HEK293 (cell line): Measurements from ENCODE around the gene AFG1L.

Experiments
- CTCF ChIA-PET: fragments of 350-600 bp; formaldehyde crosslinking; extraction: SDS; loops from one replicate; lab custom pipeline; 2021; ENCODE audit warnings: antibody characterized with exemption; lab: Yijun Ruan, JAX
- POLR2A ChIA-PET: fragments of 300-600 bp; formaldehyde crosslinking; extraction: SDS; loops from one replicate; lab custom pipeline; 2020; ENCODE audit warnings: antibody characterized with exemption, inconsistent platforms; lab: Yijun Ruan, JAX
- H3K27ac ChIP-seq: fragments of 200-500 bp; sonication (Bioruptor generic); 2 replicates; pipeline ENCODE4 v1.5.1; 2014; ENCODE audit warnings: low read depth, low read length, control low read depth, inconsistent platforms; ENCODE audit errors: extremely low read depth
- H3K36me3 ChIP-seq, 2 experiments: fragments of 200-500 bp in 1 of 2; sonication (Bioruptor generic) in 1 of 2; 1 replicate in 1 of 2; 2 replicates in 1 of 2; pipeline ENCODE4 v1.5.1; 2014 to 2017; ENCODE audit warnings: inconsistent platforms in 2 of 2, low read length in 2 of 2; ENCODE audit not compliant: control insufficient read depth in 2 of 2, insufficient read depth in 1 of 2
- H3K4me1 ChIP-seq: fragments of 200-500 bp; sonication (Bioruptor generic); 2 replicates; pipeline ENCODE4 v1.5.1; 2014; ENCODE audit warnings: mild to moderate bottlenecking, low read length, inconsistent platforms; ENCODE audit not compliant: control insufficient read depth, insufficient read depth
- H3K4me3 ChIP-seq: 2 replicates; pipeline ENCODE4 v1.5.1; 2011; ENCODE audit warnings: low read depth, mild to moderate bottlenecking, control low read depth, low read length, moderate library complexity
- H3K9me3 ChIP-seq: fragments of 200-500 bp; sonication (Bioruptor generic); 2 replicates; pipeline ENCODE4 v1.5.1; 2014; ENCODE audit warnings: low read depth, low read length, inconsistent platforms; ENCODE audit not compliant: control insufficient read depth, insufficient read depth
- HOXA7 ChIP-seq: sonication (generic); formaldehyde crosslinking; IDR thresholded peaks from 2 replicates; pipeline ENCODE4 v1.8.1; 2022; ENCODE audit warnings: missing genetic modification reagents, borderline replicate concordance
- PBX3 ChIP-seq: sonication (generic); formaldehyde crosslinking; IDR thresholded peaks from 2 replicates; pipeline ENCODE4 v1.8.1; 2022; ENCODE audit warnings: mild to moderate bottlenecking, moderate library complexity, missing genetic modification reagents
- SCRT1 ChIP-seq: fragments of 450-650 bp; formaldehyde crosslinking; IDR thresholded peaks from 2 replicates; pipeline ENCODE4 v1.5.1; 2016; ENCODE audit warnings: missing biosample characterization, missing genetic modification characterization, borderline replicate concordance
- TCF7L2 ChIP-seq: IDR thresholded peaks from 2 replicates; pipeline ENCODE4 v1.6.1; 2011; ENCODE audit warnings: low read depth, mild to moderate bottlenecking, inconsistent platforms, low read length, moderate library complexity, borderline replicate concordance
- YY1 ChIP-seq: fragments of 450-650 bp; formaldehyde crosslinking; IDR thresholded peaks from 2 replicates; pipeline ENCODE4 v1.5.1; 2018; ENCODE audit warnings: missing biosample characterization, missing genetic modification characterization
- ZBTB10 ChIP-seq: fragments of 450-650 bp; formaldehyde crosslinking; IDR thresholded peaks from 2 replicates; pipeline ENCODE4 v1.5.1; 2016; ENCODE audit warnings: missing biosample characterization, missing genetic modification characterization
- ZBTB11 ChIP-seq: fragments of 450-650 bp; formaldehyde crosslinking; conservative IDR thresholded peaks from 2 replicates; pipeline ENCODE4 v1.5.1; 2016; ENCODE audit warnings: low read depth, missing biosample characterization, missing genetic modification characterization
- ZBTB49 ChIP-seq: fragments of 450-650 bp; formaldehyde crosslinking; IDR thresholded peaks from 2 replicates; pipeline ENCODE4 v1.5.1; 2016; ENCODE audit warnings: missing biosample characterization, missing genetic modification characterization, low read depth
- ZFP41 ChIP-seq: fragments of 450-650 bp; formaldehyde crosslinking; IDR thresholded peaks from 2 replicates; pipeline ENCODE4 v1.5.1; 2016; ENCODE audit warnings: missing biosample characterization, missing genetic modification characterization, borderline replicate concordance
- ZNF23 ChIP-seq: fragments of 450-650 bp; formaldehyde crosslinking; IDR thresholded peaks from 2 replicates; pipeline ENCODE4 v1.5.1; 2016; ENCODE audit warnings: missing biosample characterization, missing genetic modification characterization, borderline replicate concordance
- ZNF280D ChIP-seq: fragments of 450-650 bp; formaldehyde crosslinking; IDR thresholded peaks from 2 replicates; pipeline ENCODE4 v1.5.1; 2016; ENCODE audit warnings: missing biosample characterization, missing genetic modification characterization
- ZNF335 ChIP-seq: fragments of 450-650 bp; formaldehyde crosslinking; conservative IDR thresholded peaks from 2 replicates; pipeline ENCODE4 v1.5.1; 2016; ENCODE audit warnings: missing biosample characterization, missing genetic modification characterization
- ZNF473 ChIP-seq: fragments of 450-650 bp; formaldehyde crosslinking; IDR thresholded peaks from 2 replicates; pipeline ENCODE4 v1.5.1; 2017; ENCODE audit warnings: missing biosample characterization, missing genetic modification characterization
- ZNF488 ChIP-seq: fragments of 450-650 bp; formaldehyde crosslinking; IDR thresholded peaks from 2 replicates; pipeline ENCODE4 v1.5.1; 2016; ENCODE audit warnings: missing biosample characterization, missing genetic modification characterization
- ZNF560 ChIP-seq: fragments of 450-650 bp; formaldehyde crosslinking; IDR thresholded peaks from 2 replicates; pipeline ENCODE4 v1.5.1; 2017; ENCODE audit warnings: missing biosample characterization, missing genetic modification characterization, borderline replicate concordance
- ZNF670 ChIP-seq: fragments of 450-650 bp; formaldehyde crosslinking; IDR thresholded peaks from 2 replicates; pipeline ENCODE4 v1.5.1; 2016; ENCODE audit warnings: missing biosample characterization, missing genetic modification characterization, low read depth

The AFG1L gene

GRCh38 chr6:108550256-108550655 is 255.4 kb downstream of the AFG1L start:
- H3K9me3 ChIP-seq = no peaks in the 10 kb centered on the region
- H3K4me1 ChIP-seq = no peaks in the 10 kb centered on the region
- POLR2A ChIA-PET = interaction anchor here (1.7 kb wide), 1 partner anchor 10 kb away, joined by 5 read pairs; the partner anchor contains the start of gene FOXO3
- CTCF ChIA-PET = interaction anchor here (1.0 to 7.3 kb wide), 6 partner anchors 8 to 522 kb away, joined by 3 to 73 read pairs (median 6); no protein-coding TSS in a partner anchor
- TF ChIP-seq PBX3 (CRISPR knock-in tag) = no peak
- TF ChIP-seq ZBTB11 (tag by site-specific recombination) = no peak
- TF ChIP-seq ZNF670 = no peak
- TF ChIP-seq, all 188 proteins: peak for 0
- Histone ChIP-seq H3K4me3 (no peak overlapping the region), H3K36me3 (no peaks in the 10 kb centered on the region), H3K27ac (no peak overlapping the region)

GRCh38 chr6:108555399-108556052 is 260.7 kb downstream of the AFG1L start:
- no peak for TF ChIP-seq ZBTB49 (tag by site-specific recombination)
- TF ChIP-seq ZNF335 (tag by site-specific recombination) = no peak
- TF ChIP-seq TCF7L2 = no peak
- TF ChIP-seq HOXA7 (CRISPR knock-in tag) = no peak
- TF ChIP-seq YY1 (tag by site-specific recombination) = no peak
- TF ChIP-seq ZNF488 = no peak
- TF ChIP-seq ZBTB10 (tag by site-specific recombination) = no peak
- TF ChIP-seq ZNF473 = no peak
- TF ChIP-seq SCRT1 (tag by site-specific recombination) = no peak
- no peak for TF ChIP-seq ZNF280D (tag by site-specific recombination)
- no peak for TF ChIP-seq ZNF560 (tag by site-specific recombination)
- TF ChIP-seq ZNF23 (tag by site-specific recombination) = no peak
- TF ChIP-seq ZFP41 = no peak
- TF ChIP-seq, all 188 proteins: peak for 0
- Histone ChIP-seq H3K9me3 (no peaks in the 10 kb centered on the region), H3K4me1 (peaks cover 4% of the 10 kb centered on the region), H3K27ac (no peak overlapping the region), H3K36me3 (no peaks in the 10 kb centered on the region), H3K4me3 (no peak overlapping the region)
- POLR2A ChIA-PET = interaction anchor here (0.6 to 0.7 kb wide), 2 partner anchors 599 to 1626 kb away, joined by 3 read pairs; no protein-coding TSS in a partner anchor
- CTCF ChIA-PET = interaction anchor here (0.6 to 7.3 kb wide), 8 partner anchors 14 to 363 kb away, joined by 3 to 73 read pairs (median 4); no protein-coding TSS in a partner anchor
